Measurements from ENCODE around the gene SPATA17.

The SPATA17 gene

GRCh38 chr1:217917281-217917887 lies 286.2 kb downstream of the SPATA17 start:
- no peak for DNase-seq (ENCODE audit: low read depth in 2 of 2)
- H3K4me3 ChIP-seq (replicated peaks in 1 of 2; ENCODE audit: low read depth in 2 of 2, low read length in 2 of 2): no peak overlapping the region
- TF ChIP-seq, protein P1, sequence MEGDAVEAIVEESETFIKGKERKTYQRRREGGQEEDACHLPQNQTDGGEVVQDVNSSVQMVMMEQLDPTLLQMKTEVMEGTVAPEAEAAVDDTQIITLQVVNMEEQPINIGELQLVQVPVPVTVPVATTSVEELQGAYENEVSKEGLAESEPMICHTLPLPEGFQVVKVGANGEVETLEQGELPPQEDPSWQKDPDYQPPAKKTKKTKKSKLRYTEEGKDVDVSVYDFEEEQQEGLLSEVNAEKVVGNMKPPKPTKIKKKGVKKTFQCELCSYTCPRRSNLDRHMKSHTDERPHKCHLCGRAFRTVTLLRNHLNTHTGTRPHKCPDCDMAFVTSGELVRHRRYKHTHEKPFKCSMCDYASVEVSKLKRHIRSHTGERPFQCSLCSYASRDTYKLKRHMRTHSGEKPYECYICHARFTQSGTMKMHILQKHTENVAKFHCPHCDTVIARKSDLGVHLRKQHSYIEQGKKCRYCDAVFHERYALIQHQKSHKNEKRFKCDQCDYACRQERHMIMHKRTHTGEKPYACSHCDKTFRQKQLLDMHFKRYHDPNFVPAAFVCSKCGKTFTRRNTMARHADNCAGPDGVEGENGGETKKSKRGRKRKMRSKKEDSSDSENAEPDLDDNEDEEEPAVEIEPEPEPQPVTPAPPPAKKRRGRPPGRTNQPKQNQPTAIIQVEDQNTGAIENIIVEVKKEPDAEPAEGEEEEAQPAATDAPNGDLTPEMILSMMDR (IDR thresholded peaks at IDR 0.05; ENCODE audit: low read depth, low read length): no peak

DNA sequence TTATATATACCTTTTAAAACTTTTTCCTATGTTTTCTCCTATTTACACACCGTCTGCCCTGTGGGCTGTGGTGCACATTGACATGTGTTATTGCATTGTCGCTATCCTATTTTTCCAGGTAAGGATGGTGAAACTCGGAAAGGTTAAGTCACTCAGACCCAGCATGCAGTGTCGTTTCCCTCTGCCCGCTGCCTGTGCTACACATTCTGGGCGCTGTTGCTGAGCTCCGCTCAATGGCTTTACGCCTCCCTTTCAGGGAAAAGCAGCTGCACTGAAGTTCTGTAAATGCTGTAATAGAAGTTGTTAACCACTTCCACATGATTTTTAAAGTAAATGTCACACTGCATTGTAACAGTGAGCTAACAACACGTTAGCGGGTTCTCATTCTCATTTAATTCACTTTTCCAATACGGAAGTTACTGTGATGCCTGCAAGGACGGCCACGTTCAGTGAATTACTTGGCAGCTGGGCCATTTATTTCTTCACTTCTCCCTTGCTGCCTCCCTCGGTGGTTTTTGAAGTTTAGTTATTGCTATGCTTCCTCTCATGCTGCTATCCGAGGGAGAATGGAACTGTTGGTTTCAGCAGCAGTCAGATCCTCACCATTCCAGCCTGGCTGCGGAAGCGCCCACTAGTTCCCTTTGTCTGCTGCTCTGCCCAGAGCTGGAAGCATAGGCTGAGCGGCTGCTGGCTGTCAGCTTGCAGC lies 288.7 kb downstream of the SPATA17 start:
- H3K4me3 ChIP-seq (replicated peaks in 1 of 2; ENCODE audit: low read depth in 2 of 2, low read length in 2 of 2): no peak overlapping the region
- no peak for DNase-seq (ENCODE audit: low read depth in 2 of 2)
- TF ChIP-seq, protein P1 (IDR thresholded peaks at IDR 0.05; ENCODE audit: low read depth, low read length): no peak

All from cardiac fibroblast (primary cell).